Astrocyte (in vitro differentiated cells and primary cell): ENCODE data around the gene PGK2.

Source experiments
- CTCF ChIP-seq: IDR thresholded peaks from 2 replicates; pipeline ENCODE4 v1.5.1; 2011; ENCODE audit warnings: low read depth, mild to moderate bottlenecking, inconsistent platforms, low read length, moderate library complexity; ENCODE audit not compliant: insufficient read depth
- EZH2 ChIP-seq: IDR thresholded peaks from 2 replicates; pipeline ENCODE4 v1.6.1; 2012; ENCODE audit warnings: mild to moderate bottlenecking, low read length, inconsistent platforms; ENCODE audit not compliant: insufficient read depth

GRCh38 chr6:49782293-49782692 lies 4.8 kb downstream of the PGK2 start:
- no peak for TF ChIP-seq EZH2
- TF ChIP-seq CTCF, result no peak
